HG03060 (cell line): Measurements from ENCODE around the gene HIVEP2.
A peak's percentile ranks its signal among the peaks of the same experiment; 100 is the strongest.

Experiments
- ATAC-seq: cut with Tn5 transposase; IDR thresholded peaks from one replicate; pipeline ENCODE4 v1.9.1; 2021; ENCODE audit warnings: low read depth, moderate number of reproducible peaks; ENCODE audit not compliant: unreplicated experiment

Gene HIVEP2

DNA sequence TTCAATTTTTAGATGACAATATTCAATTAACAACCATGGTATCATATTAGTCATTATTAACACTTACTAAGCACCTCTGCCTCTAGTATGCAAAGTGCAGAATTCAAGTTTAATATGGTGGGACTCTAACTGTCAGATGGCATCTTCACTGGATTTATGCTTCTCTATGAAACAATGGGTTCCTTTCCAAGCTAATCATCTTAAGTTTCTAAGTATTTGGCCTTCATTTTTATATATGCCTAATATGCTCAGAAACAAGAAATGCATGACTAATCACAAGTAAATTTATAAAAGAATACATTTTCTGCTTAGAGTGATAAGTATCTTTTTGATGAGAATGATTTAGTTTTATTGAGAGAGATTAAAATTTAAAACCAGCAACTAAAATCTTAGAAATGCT, 144.7 kb downstream of the HIVEP2 start:
- ATAC-seq = no peak

DNA sequence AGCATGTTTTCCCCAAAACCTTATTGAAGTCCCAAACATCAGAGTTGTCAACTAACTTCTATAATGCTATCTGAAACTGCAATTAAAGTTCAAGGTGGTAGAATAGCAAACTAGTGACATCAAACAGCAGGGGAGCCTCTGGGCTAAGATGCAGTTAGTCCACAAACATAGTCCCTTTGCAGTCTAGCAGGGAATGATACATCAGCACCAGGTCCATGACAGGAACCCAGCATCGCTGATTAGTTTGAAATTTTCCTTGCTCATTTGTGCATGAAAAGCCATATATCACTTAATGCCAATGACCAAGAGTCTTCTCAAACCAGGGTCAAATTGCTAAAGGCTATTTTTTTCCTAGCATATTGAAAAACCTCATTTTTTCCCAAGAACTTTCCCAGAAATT, 145.3 kb downstream of the HIVEP2 start:
- no peak for ATAC-seq

DNA sequence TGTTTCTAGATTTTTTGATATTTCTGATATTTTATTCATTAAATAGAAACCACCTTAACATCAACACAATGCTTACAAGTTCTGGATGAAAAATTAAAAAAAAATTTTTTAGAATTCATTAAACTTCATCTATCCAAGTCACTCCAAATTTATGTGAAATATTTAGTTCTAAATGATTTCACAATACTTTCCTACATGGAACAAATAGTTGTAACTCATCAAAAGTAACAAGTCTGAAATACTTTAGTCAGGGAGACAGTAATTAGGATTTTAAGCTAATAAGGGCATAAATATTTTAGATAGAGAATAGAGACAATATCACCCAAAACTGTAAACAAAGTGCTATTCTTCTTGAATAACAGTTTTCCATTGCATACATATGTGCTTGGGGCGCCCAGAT, 147.8 kb downstream of the HIVEP2 start:
- ATAC-seq = no peak

DNA sequence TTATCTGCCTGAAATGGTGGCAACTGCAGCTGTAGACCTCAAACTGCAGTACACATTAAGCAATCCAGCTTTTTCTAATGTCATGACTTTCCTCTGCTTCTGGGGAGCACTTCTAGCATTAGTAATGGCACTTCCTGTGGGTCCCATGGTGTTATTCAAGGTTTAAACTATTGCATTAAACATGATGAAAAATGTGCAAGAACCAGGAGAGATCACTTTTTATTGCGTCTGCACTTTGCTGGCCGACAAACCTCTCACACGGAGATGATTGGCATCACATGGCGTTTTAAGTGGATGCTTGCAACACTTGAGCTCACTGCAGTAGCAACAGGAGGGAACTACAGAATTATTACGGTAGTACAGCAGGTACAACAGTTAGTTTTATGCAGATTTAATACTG, 148.4 kb downstream of the HIVEP2 start:
- ATAC-seq = no peak

DNA sequence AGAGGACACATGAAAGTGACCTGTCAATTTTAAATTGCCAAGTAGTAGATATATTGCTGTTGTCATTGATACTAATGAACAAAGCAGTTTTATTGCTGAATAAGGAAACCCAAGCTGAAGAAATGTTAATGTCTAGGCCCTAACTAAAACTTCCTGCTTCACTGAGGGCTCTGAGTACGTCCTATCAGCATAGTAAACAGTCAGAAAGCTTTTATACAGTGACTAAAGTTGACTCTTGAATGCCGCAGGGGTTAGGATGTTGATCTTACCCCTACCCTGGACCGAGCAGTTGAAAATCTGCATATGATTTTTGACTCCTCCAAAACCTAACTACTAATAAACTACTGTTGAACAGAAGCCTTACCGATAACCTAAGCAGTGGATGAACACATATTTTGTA, 149.0 kb downstream of the HIVEP2 start:
- no peak for ATAC-seq

DNA sequence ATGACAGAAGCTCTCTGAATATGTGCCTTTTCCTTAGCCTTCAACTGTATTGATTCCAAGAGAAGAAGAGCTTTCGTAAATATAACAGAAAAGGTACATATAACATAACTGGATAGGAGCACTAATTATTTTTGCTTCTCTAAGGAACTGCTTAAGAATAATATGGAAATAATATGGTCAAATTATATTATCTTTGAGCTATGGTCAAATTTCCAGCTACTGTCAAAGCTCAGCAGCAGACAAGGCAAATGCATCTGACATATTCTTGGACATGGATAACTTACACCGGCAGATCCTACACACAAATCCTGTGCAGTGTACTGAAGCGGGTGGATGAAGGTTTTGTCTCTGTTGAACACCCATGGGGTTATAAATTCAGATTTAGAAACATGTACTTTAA, 150.6 kb downstream of the HIVEP2 start:
- no peak for ATAC-seq

DNA sequence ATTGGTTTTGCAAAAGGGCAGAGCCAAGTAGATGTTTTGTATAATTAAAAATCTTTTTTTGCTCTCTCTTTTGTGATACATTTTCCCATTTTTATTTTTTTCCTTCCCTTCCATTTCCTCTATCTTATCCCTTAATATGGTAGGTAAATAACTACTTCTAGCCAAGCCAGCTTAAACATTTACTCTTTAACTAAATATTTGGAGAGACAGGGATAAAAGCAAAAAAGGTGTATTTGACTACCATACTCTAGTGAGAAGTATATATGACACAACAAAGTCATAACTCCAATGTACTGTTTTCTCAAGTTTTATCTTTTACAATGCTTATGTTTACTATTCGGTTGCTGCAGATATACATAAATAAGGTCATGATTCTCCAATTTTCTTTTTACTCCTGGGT, 154.7 kb downstream of the HIVEP2 start:
- ATAC-seq = no peak

DNA sequence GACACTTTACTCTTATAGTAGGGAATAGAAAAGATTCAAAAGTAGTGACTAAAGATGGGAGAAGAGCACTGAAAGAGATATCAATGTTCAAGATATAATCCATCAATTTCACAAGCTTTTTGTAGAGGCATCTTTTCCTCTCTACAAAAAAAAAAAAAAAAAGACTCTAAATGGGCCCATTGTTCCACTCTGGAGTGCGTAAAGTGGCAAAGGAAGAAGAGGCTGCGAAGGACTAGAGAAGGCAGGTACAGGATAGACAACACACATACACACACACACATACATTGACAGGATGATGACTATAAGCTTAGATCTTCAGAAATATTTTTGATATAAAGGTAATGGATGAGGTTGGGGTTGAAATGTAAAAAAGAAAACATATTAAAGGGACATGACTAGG, 157.6 kb downstream of the HIVEP2 start:
- ATAC-seq = no peak

DNA sequence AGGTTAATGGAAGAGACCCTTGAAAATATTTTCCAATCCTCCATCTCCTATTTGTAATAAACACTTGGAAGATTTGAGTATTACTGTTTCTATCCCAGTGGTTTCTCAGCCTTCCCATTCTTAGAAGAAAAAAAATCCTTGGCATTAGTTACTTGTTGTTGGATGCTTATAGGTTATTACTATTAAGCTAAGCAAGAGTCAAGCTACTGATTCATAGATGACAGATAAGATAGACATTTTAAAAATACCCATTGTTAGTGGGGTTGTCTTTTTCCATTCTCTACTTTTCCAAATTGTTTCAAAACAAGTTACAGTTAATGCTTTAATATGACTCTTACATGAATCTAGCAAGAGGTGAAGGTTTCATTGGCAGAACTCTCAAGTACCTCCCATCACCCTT, 158.5 kb downstream of the HIVEP2 start:
- ATAC-seq = no peak

DNA sequence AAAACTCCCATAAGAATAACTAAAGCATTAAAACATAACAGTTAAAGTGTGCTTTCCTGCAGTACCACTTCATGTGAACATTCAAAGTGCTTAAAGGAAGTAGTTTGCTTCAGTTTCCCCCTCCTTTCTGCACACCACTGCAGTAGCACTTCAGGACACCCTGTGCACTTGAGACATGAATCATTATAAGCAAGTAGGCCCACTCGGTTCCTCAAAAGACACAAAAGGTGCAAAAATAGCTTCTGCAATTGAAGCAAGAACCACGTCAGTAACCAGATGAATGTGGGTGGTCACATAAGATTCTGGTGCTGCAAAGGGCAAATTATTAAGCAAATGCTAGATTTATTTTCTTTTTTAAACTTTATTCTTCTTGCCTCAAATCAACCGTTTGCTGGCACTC, 160.6 kb downstream of the HIVEP2 start:
- ATAC-seq = peak; percentile 98

DNA sequence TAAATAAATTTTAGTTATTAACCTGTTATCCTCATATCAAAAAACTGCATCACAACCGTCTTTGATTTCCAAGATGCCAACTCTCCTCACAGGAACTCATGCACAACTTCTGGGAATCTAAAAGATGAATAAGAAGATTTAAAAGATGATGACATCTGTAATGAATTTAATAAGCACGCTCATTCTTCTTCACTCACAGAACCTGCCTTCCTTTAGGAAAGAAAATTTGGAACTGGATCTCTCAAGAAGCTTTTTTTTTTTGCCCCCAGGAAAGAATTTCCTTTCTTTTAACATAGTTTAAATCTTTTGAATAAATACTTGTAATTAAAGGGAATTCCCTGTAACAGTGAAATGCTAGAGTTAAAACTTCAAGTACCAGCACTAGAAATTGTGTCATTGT, 161.5 kb downstream of the HIVEP2 start:
- no peak for ATAC-seq

DNA sequence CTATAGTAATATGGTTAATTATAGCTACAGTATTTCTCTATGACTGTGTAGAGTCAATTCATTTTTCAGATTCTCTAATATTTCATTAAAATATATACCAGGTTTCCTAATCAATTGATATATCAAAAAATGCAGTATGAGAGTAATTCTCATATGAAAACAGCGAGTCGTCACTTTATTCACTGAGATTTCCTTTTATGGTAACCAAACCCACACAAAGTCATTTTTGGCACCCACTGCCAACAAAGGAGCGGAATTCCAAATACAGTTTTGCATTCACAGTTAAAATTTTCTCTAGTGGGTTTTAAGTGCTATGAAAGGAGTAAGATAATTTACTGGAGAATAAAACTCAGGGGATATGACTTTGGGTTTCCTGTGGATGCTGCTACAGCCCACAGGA, 163.8 kb downstream of the HIVEP2 start:
- no peak for ATAC-seq

DNA sequence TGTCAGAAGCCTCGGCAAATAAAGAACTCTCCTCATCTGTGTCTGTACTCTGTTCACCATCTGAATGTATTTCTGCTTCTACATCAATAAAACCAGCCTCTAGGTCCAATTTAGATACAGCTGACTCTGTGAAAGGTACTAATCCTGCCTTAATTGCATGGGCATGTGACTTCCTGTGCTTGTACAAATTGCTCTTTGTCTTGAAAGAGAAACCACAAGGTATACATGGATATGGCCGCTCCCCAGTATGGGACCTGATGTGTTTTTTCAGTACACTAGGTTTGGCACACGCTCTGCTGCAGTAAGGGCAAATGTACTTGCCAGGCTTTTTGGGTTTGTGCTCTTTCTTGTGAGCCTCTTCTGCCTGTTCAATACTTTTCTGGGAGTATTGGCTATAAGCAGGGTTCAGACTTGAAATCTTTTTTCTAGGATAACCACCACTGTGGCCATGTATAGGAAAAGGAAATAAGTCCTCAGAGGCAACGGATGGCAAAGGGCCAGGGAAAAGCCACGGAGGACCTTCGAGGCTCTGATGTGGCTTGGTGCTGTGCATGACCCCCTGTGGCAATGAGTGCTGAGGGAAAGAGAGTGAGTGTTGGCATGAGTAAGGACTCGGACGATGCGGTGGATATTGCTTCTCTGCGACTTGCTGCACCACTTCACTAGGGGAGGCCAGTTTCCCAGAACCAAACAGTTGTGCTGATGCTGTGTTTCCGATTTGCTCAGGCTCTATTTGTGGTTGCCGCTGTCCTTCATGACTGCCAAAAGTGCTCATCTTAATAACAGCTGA, 170.9 kb downstream of the HIVEP2 start:
- ATAC-seq = no peak

DNA sequence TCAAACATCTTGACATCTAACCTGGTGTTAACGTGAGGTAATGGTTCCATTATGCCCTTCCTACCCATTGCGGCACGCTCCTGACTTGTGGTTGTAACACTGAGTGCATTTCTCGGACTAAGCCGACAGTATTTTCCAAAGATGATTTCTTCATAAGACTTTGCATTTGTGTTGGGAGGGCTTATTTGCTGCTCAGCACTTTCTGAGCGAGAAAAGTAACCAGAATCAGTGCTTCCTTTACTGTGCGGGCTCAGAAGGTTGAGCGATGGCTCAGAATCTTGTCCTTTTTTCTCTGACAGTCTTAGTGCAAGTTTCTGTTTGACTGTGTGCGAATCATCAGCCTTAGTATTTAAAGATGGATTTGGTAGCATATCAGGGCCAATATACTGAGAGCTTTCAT, 171.7 kb downstream of the HIVEP2 start:
- no peak for ATAC-seq

DNA sequence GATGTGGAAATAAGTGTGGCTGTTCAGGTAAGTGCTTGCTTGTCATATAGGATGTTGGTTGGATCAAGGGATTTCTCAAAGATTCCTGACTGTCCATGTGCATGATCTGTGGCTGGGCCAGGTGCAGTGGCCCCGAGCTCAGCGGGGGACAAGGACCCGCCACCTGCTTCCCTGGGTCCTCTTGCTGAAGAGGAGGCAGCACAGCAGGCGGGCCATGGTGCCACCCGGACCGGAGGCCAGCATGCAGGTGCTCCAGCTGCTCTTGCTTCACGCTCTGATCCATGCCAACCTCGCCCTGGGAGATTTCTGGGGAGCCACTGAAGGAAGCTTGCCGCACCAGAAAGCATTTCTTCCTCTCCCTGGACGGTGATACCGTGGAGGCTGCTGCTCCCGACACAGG, 173.8 kb downstream of the HIVEP2 start:
- ATAC-seq = no peak

DNA sequence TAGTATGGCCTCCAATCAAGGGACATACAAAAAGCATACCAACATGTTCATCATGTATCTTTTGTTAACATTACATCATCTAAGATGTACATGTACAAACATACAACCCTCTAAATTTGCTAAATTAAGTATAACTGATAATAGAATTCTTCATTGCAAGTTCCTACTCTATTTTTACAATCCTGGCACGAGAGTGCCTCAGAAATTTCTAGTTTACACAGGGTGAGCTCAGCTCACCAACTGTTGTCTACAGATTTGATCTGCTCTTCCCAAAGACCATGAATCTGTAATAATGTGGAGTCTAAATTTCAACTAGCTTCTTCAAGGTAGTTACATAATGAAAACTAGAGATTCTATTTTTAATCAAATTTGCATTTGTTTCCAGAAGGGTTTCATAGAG, 179.7 kb downstream of the HIVEP2 start:
- ATAC-seq = no peak

DNA sequence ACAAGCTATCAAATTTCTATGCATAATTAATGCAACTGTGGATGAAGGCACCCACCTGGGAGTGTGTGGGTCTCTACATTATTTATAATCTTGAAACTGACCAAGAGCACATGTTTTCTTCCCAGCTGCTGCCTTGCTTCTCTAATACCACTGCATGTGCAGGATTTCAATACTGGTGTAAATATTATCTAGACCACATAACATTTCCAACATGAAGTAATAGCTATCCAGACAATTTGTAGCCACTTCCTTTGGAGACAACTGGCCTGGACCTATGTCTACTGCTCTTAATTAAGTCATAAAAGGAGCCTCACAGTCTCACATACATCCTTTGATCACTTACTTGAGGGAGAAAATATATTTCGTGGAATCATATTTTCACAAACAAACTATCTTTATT, 180.7 kb downstream of the HIVEP2 start:
- ATAC-seq = no peak

DNA sequence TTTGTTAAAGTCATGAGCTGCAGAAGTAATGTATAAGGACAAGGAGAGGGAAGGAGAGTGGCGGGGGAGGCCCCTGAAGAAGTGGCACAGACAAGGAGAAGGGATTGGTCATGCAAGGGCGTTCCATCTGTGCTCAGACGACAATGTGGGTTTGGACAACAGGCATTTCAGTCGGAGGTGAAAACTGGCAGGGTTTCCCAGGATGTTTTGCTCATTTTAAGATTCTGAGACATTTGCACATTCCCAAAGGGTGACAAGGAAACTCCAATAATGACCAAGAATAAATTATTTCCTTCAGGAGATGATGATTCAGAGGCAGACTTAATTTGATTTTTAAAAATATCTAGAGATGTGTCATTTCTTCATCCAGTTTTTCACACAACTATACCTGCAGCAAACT, 181.8 kb downstream of the HIVEP2 start:
- no peak for ATAC-seq

DNA sequence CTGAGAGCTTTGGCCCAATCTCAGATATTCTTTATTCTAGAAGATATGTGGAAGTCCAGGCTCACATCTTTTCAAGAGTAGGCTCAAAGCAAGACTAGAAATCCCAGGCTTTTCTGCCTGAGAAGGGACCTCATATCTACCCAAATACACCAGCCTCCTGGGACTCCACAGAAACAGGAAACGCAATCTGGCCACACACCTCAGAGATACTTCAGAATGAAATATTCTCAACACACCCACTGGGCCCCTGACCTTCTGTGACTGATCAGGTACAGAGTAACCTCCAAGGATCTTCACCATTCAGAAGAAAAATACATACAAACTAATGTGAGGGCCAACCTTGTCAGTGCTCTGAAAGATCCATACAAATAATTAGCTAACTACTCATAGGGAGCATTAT, 183.2 kb downstream of the HIVEP2 start:
- ATAC-seq = peak; percentile 78

DNA sequence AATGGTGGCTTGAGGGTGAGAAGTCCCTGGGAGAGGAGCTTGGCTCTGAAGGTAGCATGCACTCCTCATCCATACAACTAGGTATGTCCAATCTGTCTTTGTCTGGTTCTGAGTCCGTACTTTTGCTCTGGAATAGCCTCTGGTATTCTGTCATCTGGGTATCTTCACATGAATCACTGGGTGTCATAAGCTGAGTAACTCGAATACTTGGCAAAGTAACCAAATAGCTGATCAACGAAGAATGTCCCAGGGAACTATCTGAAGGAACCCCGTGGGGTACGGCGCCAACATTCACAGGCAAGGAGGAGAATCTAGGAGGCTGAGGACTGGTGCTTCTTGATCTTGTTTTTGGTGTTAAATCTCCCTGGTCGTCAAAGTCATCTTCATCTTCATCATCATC, 184.8 kb downstream of the HIVEP2 start:
- no peak for ATAC-seq

DNA sequence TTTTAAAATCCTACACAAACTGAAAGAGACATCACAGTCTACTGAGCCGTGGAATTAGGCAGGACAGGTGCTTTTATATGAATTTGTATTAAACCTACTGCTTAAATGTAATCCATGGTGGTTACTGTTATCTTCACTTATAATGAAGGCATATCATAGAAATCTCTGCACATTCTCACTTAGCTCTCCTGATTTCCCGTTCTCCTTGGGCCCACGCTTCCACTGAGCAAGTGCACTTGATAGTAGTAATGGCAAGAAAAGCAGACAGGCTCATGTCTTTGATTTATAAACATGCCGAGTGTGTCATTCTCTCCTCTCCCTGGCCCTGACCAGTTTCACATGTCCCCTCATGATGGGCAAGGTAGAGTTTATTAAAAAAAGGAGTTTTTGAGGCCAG, 186.3 kb downstream of the HIVEP2 start:
- no peak for ATAC-seq

DNA sequence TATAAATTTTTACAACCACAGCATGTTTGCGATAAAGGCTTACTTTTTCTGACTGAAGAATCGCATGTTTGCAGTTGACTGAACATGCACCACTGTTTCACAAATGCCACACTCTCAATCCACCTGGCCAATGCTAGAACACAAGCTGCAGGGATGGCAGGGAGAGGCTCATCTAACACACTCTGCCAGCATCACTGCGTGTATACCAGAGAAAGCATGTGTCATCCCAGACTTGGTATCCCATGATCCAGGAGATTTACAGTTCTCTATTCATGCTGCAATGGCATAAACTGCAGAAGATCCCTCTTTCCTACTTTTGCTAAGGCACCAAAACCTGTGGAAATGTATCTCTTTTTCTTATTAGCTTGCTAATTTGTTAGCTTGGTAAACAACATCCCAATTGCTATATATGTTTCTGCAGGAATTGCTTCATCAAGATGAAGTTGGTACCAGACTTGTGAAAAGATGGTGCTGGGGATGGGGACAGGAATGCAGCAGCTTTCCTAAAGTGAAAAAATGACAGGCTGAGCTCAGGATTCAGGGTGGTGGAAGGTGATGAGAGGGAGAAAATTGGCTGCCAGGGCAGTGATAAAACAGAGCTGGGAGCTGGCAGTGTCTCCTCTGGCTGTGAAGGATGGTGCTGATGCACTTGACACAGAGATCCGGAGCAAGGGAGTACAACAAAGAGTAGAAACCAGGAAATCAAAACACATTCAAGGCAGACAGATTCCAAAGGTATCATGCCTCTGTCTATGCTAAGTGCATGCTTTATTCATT, 186.9 kb downstream of the HIVEP2 start:
- ATAC-seq = no peak
